Ammon's horn (tissue), 1 donor: ENCODE data around the gene NME7.
"Not testable (repeated sequence)": the region's sequence is repeated elsewhere in the genome, so short reads cannot be mapped to it uniquely, and the experiment has no call there.

ENCODE experiments used
- DNase-seq: peaks from one replicate; pipeline ENCODE4 v3.0.0-alpha.2; 2016; ENCODE audit warnings: low spot score

The NME7 gene

DNA sequence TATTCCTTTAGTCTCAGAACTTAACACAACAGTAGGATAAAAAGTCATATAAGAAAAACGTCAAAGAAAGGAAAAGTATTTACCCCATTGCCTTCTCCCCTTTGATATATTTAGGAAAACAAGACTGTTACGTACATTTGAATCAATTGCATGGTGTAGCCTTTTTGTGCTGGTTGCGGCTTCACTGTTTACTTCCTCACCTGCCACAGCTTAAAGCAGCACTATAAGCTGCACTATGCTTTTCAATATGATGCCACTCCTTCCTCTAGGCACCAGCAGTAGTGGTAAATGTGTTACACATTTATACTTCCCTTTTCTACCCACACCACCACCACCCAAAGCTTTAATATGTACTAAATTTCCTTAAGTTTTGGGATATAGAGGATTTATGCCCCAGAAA lies 150.0 kb downstream of the NME7 start:
- DNase-seq = no peak

DNA sequence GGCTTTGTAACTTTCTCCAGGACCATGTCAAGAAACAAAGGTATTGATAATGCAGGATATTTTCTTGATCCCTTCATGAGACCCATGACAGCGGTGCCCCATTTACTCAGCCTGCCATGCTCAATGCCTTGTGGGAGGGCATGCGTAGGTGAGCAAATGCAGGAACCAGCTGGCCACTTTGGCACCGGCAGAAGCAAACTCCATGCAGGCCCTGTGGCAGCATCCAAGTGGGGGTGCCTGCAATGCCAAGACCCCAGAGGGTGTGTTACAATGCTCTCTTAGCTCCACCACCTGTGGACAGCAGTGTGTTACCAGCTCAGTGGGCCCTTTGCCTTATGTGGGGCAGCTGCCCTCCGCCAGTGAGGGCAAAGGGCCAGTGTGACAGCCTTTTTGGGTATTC lies 153.0 kb downstream of the NME7 start:
- peak; percentile 31 for DNase-seq

DNA sequence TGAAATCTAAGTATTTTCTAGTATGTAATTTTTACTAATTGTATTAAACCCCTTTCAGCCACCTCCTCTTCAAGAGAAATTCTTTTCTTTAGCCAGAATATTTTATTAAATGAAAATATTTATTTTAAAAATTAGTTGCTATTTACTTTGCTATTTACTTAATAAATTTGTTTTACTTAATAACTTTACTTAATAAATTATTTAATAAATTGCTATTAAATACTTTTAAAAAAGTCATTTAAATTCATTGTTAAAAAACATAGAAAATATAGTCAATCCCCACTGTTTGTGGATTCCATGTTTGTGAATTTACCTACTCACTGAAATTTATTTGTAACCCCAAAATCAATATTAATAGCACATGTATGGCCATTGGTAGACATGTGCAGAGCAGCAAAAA lies 155.5 kb downstream of the NME7 start:
- DNase-seq = no peak

DNA sequence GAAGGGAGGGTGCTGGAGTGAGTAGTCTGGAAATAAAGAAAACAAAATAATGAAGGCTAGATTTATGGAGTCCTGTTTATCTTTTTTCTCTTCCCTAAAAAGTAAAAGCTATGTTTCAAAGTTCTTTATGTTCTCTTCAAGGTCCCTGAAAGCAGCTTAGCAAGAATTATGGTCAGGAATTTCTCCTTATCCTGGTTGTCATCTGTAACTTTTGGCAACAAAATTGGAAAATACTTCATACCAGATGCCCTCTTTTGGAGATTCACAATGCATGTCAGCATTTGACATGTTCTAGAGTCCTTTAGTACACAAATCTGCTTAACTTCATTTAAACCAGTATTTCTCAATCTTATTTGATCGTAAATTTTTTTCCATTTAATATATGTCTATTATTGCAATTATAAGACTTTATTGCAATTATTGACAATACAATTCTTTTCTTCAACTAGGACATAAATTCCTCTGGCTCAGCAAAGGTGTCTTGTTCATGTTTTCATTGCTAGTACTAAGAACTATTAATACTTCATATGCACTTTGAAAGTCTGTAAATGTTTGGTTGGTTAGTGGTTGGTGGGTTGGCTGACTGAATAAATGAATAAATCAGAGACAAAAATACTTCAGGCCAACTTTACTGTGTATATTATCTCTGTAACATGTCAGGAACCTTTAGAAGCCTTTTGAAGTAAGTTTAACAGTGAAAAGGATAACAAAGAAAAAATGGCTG lies 159.6 kb downstream of the NME7 start:
- no peak for DNase-seq

GRCh38 chr1:169204157-169204556 lies 163.4 kb downstream of the NME7 start:
- DNase-seq = no peak

DNA sequence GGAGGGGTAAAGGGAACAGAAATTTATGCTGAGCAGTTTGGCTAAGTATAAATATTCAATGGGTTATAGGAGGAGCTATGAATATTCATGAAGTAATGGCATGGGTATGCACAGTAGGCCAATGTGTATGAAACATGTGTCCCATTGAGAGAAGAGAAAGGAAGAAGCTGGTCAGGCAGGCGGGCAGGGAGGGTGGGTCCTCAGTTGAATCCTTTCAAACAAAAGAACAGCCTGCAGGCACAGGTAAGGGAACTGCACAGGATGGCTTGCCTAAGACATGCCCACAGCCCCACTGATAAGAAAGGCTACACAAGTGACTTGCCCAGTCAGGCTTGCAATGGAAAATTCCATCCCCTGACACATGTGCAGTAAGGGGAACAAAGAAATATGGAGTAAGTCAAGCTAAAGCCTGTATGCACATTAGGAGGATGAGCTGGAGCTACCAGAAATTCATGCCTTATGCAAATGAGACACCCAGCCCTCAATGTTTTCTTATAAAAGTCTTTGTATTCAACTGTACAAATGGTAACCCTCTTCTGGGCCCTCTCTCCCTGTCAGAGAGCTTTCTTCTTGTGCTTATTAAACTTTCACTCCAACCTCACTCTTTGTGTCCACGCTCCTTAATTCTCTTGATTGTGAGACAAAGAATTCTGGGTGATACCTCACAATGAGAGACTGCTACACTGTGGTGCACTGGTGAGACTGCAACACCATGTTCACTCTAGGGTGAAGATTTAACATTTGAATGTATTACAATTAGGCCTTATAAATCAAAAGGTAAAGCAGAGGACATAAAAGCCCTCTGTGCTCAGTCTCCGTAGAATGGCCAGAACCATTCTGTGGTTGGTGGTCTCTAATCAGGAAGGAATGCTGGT lies 164.6 kb downstream of the NME7 start:
- DNase-seq = no peak

- no peak for DNase-seq
These were observed 166.4 kb downstream of the NME7 start for GRCh38 chr1:169201084-169201619.

GRCh38 chr1:169200319-169200718 lies 167.3 kb downstream of the NME7 start:
- DNase-seq = no peak

DNA sequence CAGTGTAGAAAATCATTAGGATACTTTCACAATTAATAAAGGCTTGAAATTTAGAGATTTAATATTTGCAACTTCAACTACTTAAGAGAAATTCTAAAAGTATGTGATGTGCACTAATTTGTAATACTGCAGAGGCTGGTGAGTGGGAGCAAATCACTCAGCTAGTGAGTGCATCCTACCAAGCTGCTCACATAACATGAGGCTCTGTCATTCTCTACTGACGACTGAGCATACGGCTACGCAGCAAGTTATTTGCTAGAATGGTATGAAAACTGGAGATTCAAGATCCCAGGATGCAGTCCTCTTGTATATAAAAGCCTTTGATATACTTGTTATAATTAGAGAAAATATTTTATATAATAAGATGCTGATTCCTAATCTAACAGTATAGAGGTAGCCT lies 171.0 kb downstream of the NME7 start:
- peak; percentile 64 for DNase-seq

GRCh38 chr1:169196161-169196560 lies 171.4 kb downstream of the NME7 start:
- no peak for DNase-seq

DNA sequence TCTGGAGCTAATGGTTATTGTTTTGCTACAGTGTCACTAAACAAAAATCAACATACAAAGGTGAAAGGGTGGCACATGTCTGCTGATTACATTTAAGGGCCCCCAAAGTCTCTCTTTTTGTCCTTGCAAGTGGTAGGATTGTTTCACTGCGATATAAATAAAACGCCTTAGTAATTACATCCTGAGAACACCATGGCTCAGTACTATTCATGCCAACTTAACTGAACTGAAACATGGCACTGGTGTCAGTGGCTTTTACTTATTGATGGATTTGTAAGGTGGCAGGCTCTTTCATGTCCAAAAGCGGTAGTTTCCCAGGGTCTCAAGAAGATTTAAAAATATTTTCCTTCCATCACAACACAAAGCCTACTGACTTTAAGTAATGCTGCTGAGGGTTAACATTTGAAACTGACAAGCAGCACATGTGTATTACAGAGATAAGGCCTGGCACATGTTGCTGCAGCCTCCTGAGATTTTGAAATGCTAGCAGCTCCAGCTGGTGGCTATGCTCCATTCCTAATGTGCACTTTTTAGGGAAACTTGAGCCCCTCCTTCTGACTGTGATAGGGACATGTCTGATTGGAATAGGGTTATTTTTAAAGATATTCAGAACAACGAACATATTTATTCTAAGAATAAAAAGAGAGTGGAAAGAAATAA lies 174.3 kb downstream of the NME7 start:
- DNase-seq = peak; percentile 35

DNA sequence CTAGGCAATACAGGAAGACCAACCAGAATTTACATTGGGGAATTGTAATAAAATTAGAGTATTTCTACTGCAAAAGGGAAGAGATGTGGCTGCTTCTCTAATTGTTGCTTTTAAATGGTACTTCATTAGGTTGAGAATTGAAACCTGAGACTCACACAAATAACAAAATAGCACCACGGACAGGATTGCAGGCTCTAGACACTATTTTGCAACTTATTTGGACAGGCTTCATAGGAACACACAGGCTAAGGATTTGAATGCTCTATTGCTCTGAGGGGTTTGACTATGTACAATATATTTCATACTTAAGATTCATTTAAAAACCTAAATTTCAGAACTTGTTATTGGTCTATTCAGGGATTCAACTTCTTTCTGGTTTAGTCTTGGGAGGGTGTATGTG lies 181.5 kb downstream of the NME7 start:
- no peak for DNase-seq

GRCh38 chr1:169184812-169185211 lies 182.8 kb downstream of the NME7 start:
- no peak for DNase-seq

DNA sequence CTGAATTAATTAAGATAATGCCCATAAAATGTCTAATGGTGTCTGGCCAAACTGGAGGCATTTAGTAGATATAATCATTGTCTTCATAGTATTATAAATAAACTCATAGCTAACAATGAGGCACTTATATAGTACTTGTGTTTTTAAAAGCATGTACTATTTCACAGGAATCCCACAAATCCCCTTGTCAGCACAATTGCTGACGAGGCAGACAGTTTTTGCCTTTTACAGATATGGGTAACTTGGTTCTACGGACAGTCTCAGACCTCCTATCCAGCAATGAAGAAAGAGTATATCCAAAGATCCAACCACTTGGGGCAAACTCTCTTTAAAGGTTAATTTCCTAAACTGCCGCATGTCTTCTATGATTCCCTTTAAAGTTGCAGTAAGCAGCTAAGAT lies 187.4 kb downstream of the NME7 start:
- no peak for DNase-seq

DNA sequence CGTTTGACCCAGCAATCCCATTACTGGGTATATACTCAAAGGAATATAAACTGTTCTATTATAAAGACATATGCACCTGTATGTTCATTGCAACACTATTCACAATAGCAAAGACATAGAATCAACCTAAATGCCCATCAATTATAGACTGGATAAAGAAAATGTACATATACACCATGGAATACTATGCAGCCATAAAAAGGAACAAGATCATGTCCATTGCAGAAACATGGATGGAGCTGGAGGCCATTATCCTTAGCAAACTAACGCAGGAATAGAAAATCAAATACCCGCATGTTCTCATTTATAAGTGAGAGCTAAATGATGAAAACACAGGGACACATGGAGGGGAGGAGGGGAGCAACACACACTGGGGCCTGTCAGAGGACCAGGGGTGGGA lies 188.2 kb downstream of the NME7 start:
- DNase-seq = not testable (repeated sequence)

DNA sequence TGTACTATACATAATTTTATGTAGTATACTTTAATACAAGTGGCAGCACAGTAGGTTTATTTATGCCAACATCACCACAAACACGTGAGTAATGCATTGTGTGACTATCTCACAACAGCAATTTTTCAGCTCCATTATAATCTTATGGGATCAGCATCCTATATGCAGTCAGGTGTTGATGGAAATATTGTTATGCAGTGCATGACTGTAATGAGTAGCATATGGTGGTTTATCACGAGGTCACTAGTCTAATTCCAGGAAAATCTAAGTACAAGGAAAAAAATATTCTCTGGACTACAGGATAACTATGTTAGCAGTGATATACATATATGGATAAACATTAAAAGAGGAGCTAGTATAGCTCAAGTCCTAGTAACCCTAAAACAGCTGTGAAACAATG lies 192.1 kb downstream of the NME7 start:
- no peak for DNase-seq

DNA sequence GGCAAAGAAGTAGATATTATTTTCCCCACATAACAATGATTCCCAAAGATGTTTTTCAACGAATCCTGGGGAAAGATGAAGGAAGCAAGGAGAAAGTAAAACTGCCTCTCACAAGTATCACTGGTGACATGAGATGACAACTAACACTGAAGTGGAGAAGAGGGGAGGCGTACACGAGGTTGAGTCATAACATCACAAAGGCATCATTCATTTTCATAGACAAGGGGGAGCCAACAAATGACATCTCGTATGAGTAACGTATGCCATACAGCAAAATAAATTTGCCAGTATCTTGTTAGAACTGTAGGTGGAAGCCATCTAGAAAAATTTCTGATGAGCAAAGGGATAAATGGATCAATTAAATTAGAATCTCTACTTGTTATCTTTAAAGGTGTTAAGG lies 204.5 kb downstream of the NME7 start:
- peak; percentile 50 for DNase-seq

GRCh38 chr1:169161496-169162194 lies 206.0 kb downstream of the NME7 start:
- no peak for DNase-seq

GRCh38 chr1:169160845-169161495 lies 206.6 kb downstream of the NME7 start:
- DNase-seq = no peak

DNA sequence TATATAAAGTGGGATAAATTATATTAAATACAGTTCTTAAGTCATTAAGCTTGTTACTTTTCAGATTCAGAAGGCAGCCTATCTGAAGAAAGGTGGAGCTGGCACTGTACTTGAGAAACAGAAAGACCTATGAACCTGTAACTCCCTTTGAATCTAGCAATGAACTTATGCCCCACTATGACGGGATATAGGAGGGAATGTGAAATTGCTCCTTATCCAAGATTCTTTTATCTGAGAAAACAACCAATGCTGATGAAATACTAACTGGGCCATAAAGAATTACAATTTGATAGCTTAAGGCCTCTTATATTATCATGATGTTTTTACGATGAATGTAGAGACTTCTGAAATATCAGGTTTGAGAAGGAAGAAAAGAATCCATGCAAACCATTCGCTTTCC lies 211.0 kb downstream of the NME7 start:
- no peak for DNase-seq

DNA sequence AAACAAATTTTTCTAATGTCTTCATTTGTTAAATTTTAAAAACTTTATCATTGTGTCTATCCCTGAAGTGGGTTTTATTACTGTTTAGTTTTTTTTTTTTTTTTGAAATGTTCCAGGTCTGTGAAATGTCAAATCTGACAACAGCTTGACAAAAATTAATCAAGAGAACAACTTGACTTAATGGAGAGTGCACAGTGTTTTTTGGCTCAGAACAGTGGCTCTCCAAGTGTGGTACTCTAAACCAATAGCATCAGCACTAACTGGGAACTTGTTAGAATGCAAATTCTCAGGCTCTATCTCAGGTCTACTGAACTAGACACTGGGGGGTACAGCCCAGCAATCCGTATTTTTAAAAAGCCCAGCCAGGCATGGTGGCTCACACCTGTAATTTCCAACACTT lies 211.9 kb downstream of the NME7 start:
- no peak for DNase-seq
